Endothelial cell of umbilical vein (primary cell): ENCODE data around the gene CD207. TPM values are rescaled to one million over a fixed set of nuclear protein-coding genes. Genes with fewer than 3 reads are reported as not detected.
"Not testable (repeated sequence)": the region's sequence is repeated elsewhere in the genome, so short reads cannot be mapped to it uniquely, and the experiment has no call there.

Experiments
- BruUV-seq: library from RNA; stranded (reverse); fragments of 400-500 nt; replicated peaks from 2 replicates; lab custom pipeline; 2021; lab: Mats Ljungman, UMichigan
- CTCF ChIA-PET: fragments of 300-600, 350-600 bp; sonication (Branson Sonifier 250); formaldehyde crosslinking; loops from one replicate; lab custom pipeline; 2021; ENCODE audit warnings: antibody characterized with exemption, inconsistent platforms; lab: Charles Lee
- POLR2A ChIA-PET: fragments of 300-600, 350-600 bp; sonication (Branson Sonifier 250); formaldehyde crosslinking; loops from one replicate; lab custom pipeline; 2021; ENCODE audit warnings: antibody characterized with exemption, inconsistent platforms; lab: Charles Lee
- DNase-seq: peaks from one replicate; pipeline ENCODE4 v3.0.0-alpha.2; 2011; ENCODE audit warnings: low read depth, low spot score
- FAIRE-seq: peaks from 2 replicates; lab custom pipeline; 2011; peaks lifted over from hg19 to GRCh38; lab: Jason Lieb, UNC
- H2AFZ ChIP-seq: 2 replicates; pipeline ENCODE4 v1.6.0; 2012; ENCODE audit warnings: low read depth, low read length, control low read depth, inconsistent platforms
- H3K27ac ChIP-seq: 2 replicates; pipeline ENCODE4 v1.5.1; 2011; ENCODE audit warnings: low read depth, mild to moderate bottlenecking, control low read depth, low read length, moderate library complexity; ENCODE audit not compliant: insufficient read depth
- H3K27me3 ChIP-seq, 2 experiments: 2 replicates each; pipeline versions ENCODE4 v1.6.0 to v1.6.1; 2011; ENCODE audit warnings: low read length in 2 of 2, mixed read lengths in 1 of 2; ENCODE audit not compliant: control insufficient read depth in 2 of 2, insufficient read depth in 2 of 2
- H3K36me3 ChIP-seq, 2 experiments: 2 replicates in 1 of 2; 3 replicates in 1 of 2; pipeline ENCODE4 v1.5.1; 2011; ENCODE audit warnings: low read length in 2 of 2, mild to moderate bottlenecking in 1 of 2, moderate library complexity in 1 of 2; ENCODE audit not compliant: control insufficient read depth in 2 of 2, insufficient read depth in 2 of 2; ENCODE audit errors: extremely low read depth in 1 of 2
- H3K4me1 ChIP-seq: 3 replicates; pipeline ENCODE4 v1.5.1; 2011; ENCODE audit warnings: mild to moderate bottlenecking, low read length; ENCODE audit not compliant: control insufficient read depth, insufficient read depth; ENCODE audit errors: extremely low read depth
- H3K4me2 ChIP-seq: 2 replicates; pipeline ENCODE4 v1.6.1; 2011; ENCODE audit warnings: low read length, control low read depth, mixed read lengths; ENCODE audit not compliant: insufficient read depth
- H3K4me3 ChIP-seq, 3 experiments: fragments of 200-600 bp in 1 of 3; sonication (generic), shearing (Covaris generic) in 1 of 3; replicated peaks in 1 of 3; 2 replicates each; pipeline ENCODE4 v1.5.1; 2011 to 2016; ENCODE audit warnings: control low read depth in 3 of 3, low read length in 3 of 3, mild to moderate bottlenecking in 2 of 3, inconsistent platforms in 1 of 3, low read depth in 1 of 3, moderate library complexity in 1 of 3; ENCODE audit not compliant: insufficient read depth in 1 of 3
- H3K79me2 ChIP-seq: 2 replicates; pipeline ENCODE4 v1.6.0; 2012; ENCODE audit warnings: low read length, inconsistent platforms; ENCODE audit not compliant: control insufficient read depth, insufficient read depth
- H3K9ac ChIP-seq: replicated peaks from 2 replicates; pipeline ENCODE3; 2011; ENCODE audit warnings: low read length, control low read depth; ENCODE audit not compliant: insufficient read depth; ENCODE audit errors: extremely low read depth
- H3K9me1 ChIP-seq: replicated peaks from 3 replicates; pipeline ENCODE4 v1.6.0; 2011; ENCODE audit warnings: mild to moderate bottlenecking, low read length; ENCODE audit not compliant: control insufficient read depth, insufficient read depth; ENCODE audit errors: extremely low read depth
- H3K9me3 ChIP-seq: replicated peaks from 2 replicates; pipeline ENCODE4 v1.5.1; 2012; ENCODE audit warnings: low read length, inconsistent platforms; ENCODE audit not compliant: control insufficient read depth, insufficient read depth
- H4K20me1 ChIP-seq: replicated peaks from 2 replicates; pipeline ENCODE3; 2011; ENCODE audit warnings: mild to moderate bottlenecking, low read length; ENCODE audit not compliant: control insufficient read depth, insufficient read depth; ENCODE audit errors: extremely low read depth
- GATA2 ChIP-seq: IDR thresholded peaks from 2 replicates; pipeline ENCODE4 v1.7.0; 2011; ENCODE audit warnings: low read depth, mild to moderate bottlenecking, moderate library complexity, mixed read lengths, low read length; ENCODE audit not compliant: insufficient read length, insufficient read depth
- JUN ChIP-seq: IDR thresholded peaks from 2 replicates; pipeline ENCODE4 v1.6.1; 2011; ENCODE audit warnings: borderline replicate concordance, low read depth; ENCODE audit not compliant: insufficient read length, insufficient read depth
- POLR2AphosphoS5 ChIP-seq: IDR thresholded peaks from 2 replicates; pipeline ENCODE4 v1.6.1; 2012; ENCODE audit warnings: low read depth, mild to moderate bottlenecking, control low read depth, low read length, moderate library complexity; ENCODE audit not compliant: insufficient read depth
- dilution Hi-C: fragments of 300-500 bp; cut with MboI; formaldehyde crosslinking; loops from one replicate; pipeline ENCODE4 v1.15.0; 2019; ENCODE audit warnings: low sequenced_read_pairs; ENCODE audit not compliant: extremely low pct_ligation_motif_present
- intact Hi-C: fragments of 100-400 bp; cut with micrococcal nuclease; formaldehyde crosslinking; loops from one replicate; pipeline ENCODE4 v1.10.0; 2022
- polyA plus RNA-seq, 4 experiments: library from polyadenylated mRNA; depleted of rRNA in 3 of 4; stranded (reverse) in 3 of 4; unstranded in 1 of 4; fragments of >200 nt; gene quantifications; 2 replicates each; pipeline versions ENCODE4 v1.2.1 to v1.2.3, GENCODE V29; 2011 to 2012; ENCODE audit warnings: missing spikeins in 1 of 4
- total RNA-seq: library from RNA; stranded (reverse); gene quantifications from 2 replicates; pipeline ENCODE4 v1.2.3, GENCODE V29; 2021
- TF ChIP-seq, protein P1 (sequence below): IDR thresholded peaks from 2 replicates; pipeline ENCODE4 v1.6.1; 2011; ENCODE audit not compliant: insufficient read depth, insufficient read length

CD207 gene
- total and polyA plus RNA-seq, 2 donors (not counting 3 experiments of a cell fraction or from before 2014, with no cell fraction given): not detected

DNA sequence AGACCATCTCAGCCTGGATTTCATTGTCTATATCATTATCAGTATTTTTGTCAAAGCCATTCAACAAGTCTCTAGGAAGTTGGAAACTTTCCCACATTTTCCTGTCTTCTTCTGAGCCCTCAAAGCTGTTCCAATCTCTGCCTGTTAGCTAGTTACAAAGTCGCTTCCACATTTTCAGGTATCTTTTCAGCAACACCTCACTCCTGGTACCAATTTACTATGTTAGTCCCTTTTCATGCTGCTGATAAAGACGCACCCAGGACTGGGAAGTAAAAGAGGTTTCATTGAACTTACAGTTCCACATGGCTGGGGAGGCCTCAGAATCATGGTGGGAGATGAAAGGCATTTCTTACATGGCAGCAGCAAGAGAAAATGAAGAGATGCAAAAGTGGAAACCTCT is 35.9 kb downstream of the CD207 start:
- dilution Hi-C loops: no loop called here
- no peak for FAIRE-seq
- DNase-seq: no peak

DNA sequence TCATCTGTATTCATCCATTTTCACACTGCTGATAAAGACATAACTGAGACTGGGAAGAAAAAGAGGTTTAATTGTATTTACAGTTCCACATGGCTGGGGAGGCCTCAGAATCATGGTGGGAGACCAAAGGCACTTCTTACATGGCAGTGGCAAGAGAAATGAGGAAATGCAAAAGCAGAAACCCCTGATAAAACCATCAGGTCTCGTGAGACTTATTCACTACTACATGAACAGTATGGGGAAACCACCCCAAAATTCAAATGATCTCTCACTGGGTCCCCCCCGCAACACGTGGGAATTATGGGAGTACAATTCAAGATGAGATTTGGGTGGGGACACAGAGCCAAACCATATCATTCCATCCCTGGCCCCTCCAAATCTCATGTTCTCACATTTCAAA is 37.6 kb downstream of the CD207 start:
- H3K9me1 ChIP-seq, H3K36me3 ChIP-seq, dilution Hi-C loops, H3K9ac ChIP-seq, H4K20me1 ChIP-seq, H3K4me3 ChIP-seq, H2AFZ ChIP-seq, POLR2A ChIA-PET, H3K79me2 ChIP-seq, H3K4me2 ChIP-seq, intact Hi-C loops, H3K9me3 ChIP-seq, H3K4me1 ChIP-seq, DNase-seq, BruUV-seq, FAIRE-seq, H3K27ac ChIP-seq: not testable (repeated sequence)
- H3K27me3 ChIP-seq: peaks cover 19 to 22% of the 10 kb centered on the region in 2 experiments
- CTCF ChIA-PET: interaction anchor here (1.0 to 1.9 kb wide), 3 partner anchors 8 to 150 kb away, joined by 4 to 7 read pairs (median 5); partner anchors contain the start of gene FIGLA

More for the DNA sequence above, 35.9 kb downstream of the CD207 start:
- H3K36me3 ChIP-seq: no peaks in the 10 kb centered on the region
- no peak overlapping the region for H3K4me2 ChIP-seq
- no peaks in the 10 kb centered on the region for H3K9me1 ChIP-seq
- no peak for TF ChIP-seq POLR2AphosphoS5
- TF ChIP-seq JUN: no peak
- TF ChIP-seq GATA2: no peak
- TF ChIP-seq, protein P1, sequence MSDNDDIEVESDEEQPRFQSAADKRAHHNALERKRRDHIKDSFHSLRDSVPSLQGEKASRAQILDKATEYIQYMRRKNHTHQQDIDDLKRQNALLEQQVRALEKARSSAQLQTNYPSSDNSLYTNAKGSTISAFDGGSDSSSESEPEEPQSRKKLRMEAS: no peak
- intact Hi-C loops: no loop called here
- no peaks in the 10 kb centered on the region for H4K20me1 ChIP-seq
- no peak overlapping the region for H2AFZ ChIP-seq
- no peak overlapping the region for H3K9ac ChIP-seq
- ChIA-PET CTCF (no interaction called here), POLR2A (no interaction called here)
- BruUV-seq: no TSS peak
- no peaks in the 10 kb centered on the region for H3K79me2 ChIP-seq
- no peaks in the 10 kb centered on the region for H3K9me3 ChIP-seq
- H3K4me1 ChIP-seq: no peaks in the 10 kb centered on the region
- no peak overlapping the region for H3K27ac ChIP-seq
- H3K27me3 ChIP-seq: peaks cover 8 to 18% of the 10 kb centered on the region in 2 experiments
- H3K4me3 ChIP-seq: no peak overlapping the region
